Amniotic stem cell (primary cell): ENCODE measurements around the gene ARL8B.

Experiments
- DNase-seq: peaks from one replicate; lab custom pipeline; 2025; lab: John Stamatoyannopoulos, UW

ARL8B gene

DNA sequence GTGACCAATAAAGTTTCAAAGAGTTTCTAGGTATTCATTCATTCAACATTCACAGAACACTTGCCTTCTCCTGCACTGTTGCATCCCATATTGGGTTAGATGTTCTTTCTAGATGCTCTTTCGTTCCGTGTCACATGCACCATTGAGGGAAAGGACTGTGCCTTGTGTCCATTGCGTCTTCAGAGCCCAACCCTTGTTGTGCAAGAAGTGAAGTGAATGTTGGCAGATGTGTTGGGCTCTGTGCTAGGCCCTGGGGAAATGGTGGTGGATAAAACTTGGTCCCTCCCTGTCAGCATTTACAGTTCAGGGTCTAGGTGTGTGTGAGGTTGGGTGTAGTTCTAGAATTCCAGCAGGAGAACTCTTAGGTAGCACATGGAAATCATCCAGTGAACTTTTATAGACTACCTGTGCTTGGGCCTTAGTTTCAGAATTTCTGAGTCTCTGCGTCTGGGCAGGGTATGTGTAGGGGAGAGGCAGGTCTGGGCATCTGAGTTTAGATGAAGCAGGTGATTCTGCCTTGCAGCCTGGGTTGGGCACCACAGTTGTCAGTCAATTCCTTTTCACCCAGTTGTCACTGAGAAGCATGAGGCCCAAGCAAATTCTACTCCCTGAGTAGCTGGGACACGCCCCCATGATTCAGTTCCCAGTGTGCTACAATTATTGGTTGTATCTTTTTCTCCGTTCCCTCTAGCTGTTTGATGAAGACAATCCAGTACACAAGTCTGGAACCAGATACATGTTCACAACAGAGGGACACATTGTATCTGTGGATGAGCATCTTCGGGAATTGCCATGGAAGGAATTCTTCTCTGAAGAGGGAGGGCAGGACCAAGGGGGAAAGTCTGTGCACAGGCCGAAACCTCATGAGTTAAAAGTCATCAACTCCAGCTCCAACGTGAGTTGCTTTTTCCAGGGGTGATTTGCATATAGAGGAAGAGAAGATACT lies 90.8 kb downstream of the ARL8B start:
- no peak for DNase-seq

DNA sequence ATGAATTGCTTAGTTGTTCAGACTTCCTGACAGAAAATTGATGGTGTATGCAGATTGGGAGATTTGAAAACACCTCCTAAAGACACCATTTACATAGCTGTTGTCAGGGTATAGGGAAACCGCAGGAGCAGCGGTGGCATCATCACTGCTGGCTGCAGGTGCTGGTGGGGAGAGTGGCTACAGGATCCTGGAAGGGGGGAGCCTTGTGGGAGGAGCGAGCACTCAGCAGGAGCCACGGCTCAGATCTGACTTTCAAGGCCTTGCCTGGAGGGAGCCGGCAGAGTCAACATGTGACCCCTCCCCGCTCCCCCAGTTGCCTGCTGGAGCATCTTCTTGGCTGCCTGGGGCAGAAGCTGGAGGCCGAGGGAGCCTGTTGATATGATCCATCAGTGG lies 91.5 kb downstream of the ARL8B start:
- DNase-seq: no peak

DNA sequence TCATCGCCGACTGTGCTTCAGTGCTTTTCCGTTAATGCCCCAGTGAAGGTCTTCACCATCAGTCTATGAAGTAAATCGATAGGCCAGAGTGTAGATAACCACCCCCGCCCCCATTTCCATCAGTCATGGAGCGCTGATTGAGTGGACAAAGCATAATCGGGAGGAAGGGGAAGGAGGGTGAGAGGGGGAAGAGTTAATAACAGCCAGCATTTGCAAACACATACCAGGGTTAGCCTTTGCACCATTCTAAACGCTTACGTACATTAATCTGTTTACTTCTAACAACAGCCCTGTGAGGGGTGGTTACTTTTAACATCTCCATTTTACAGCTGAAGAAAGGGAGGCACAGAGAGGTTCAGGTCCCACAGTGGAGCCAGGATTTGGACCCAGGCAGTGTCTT lies 92.3 kb downstream of the ARL8B start:
- no peak for DNase-seq

DNA sequence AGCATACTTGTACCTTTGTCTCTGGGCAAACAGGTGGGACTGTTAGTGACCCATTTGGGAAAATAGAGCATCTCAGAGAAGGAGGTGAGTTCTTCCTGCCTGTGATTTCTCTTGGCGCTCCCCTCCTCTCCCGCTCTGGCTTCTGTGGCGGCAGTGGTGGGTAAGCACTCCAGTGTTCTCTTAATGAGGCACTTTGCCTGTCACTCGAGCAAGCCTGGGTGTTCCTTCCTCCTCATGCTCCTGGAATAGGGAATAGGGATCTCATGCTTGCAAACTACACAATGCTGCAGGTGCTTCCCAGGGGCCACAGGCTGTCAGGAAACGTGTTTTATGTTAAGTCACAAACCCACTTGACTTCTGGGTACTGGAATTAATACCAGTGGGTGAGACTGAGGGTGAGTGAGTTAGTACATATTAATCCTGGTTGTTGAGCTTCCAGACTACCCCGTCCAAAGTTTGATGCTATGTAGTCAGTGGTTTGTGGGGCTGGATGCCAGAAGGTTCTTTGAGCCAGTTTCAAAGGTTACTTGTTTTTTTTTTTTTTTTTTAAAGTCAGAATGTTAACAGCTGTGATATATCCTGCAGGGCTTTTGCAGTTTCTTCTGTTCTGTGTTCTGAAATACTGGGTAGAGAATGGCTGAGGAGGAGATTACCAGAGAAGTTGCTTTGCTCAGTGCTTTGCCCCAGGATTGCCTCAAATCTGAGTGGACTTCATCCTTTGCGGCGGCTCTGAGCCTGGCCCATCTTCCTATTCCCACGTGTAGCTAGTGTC lies 95.9 kb downstream of the ARL8B start:
- DNase-seq: no peak

DNA sequence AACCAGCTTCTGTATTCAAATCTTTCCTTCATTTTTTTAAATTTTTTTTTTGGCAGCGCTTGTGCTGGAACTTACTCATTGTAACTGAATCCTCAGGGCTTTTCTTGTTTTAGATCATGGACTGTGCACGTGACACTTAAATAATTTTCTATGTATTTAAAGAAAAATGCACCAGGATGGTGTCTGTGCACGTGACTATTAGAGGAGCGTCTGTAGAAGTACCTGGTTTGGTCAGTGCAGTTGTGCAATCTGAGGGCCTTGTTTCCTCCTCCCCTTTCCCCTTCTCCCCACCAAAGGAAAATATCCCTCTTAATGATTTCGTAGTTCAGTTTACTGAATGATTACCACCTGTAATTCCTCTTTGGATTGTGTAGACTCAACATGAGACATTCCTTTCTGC lies 96.7 kb downstream of the ARL8B start:
- no peak for DNase-seq

DNA sequence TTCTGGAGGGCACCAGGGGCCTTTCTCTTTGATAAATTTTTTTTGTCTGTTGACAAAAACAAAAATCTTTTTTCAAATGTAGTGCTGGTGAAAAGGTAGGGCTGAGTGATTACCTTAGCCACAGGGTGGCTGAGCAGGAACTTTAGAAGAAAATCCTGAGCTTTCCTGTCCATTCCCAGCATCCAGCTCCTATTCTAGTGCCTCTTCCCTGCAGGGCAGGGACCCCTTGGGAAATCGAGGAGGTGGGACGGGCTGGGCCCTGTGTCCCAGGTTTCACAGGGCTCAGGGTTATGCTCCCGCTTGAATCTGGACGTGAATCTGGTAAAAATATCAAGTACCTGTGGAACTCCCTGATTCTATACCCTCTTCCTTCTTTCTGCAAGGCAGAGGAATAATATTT lies 97.1 kb downstream of the ARL8B start:
- no peak for DNase-seq

DNA sequence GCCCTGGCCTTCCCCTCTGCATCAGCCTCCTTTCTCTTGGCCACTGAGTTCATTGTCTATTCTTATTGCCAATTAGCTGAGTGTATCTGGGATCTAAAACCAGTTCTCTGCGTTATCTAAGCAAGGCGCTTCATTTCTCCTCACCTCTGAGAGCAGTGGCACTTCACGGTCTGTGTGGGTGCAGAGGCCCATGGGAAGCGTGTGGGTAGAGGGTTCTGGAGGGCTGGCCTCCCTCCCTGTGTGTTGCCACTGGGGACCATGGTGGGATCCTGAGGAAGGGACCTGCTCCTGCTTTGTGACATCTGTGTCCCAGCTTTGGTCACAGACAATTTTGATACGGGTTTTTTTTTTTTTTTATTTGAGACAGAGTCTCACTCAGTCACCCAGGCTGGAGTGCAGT lies 98.1 kb downstream of the ARL8B start:
- DNase-seq: no peak

DNA sequence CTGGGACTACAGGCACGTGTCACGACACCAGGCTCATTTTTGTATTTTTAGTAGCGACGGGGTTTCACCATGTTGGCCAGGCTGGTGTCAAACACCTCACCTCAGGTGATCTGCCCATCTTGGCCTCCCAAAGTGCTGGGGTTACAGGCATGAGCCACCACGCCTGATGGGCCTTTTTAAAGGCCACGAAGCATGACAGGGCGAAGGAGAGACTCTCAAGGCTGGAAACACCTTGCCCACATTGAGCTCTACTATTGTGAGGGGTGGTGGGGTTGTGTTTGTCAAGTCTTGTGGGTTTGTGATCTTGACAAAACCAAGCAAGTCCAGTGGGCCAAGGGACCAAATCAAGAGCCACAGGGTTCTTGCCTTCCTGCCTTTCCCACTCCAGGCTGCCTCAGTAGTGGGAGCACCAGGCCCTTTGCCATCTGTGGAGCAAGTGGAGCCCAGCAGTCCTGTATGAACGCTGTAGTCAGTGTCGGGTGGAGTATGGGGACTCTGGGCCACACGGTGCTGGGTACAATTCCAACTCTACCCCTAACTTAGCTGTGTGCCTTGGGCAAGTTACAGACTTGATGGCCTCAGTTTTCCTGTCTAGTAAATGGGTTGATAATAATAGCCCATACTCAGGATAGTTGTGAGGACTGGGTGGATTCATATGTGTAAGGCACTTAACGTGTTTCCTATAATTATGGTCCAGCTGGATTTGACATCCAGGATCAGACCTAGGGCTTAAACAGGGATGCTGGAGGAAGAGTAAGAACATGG lies 98.8 kb downstream of the ARL8B start:
- DNase-seq: no peak

DNA sequence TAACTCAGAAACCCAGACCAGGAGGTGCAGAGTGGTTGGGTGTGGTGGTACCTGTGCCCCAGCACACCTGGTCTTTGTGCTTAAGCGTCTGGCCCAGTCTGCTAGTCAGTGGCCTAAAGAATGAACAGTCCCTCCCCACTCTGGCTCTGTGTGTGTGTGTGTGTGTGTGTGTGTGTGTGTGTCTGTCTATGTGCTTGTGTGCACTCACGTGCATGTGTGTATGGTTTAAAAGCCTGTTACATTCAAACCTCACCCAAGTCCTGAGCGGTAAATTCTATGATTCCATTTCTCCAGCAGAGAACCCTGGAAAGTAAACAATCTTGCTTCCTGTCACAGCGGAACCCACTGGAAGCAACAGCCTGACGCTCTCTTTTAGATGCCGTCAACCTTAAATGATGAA lies 99.6 kb downstream of the ARL8B start:
- DNase-seq: no peak

DNA sequence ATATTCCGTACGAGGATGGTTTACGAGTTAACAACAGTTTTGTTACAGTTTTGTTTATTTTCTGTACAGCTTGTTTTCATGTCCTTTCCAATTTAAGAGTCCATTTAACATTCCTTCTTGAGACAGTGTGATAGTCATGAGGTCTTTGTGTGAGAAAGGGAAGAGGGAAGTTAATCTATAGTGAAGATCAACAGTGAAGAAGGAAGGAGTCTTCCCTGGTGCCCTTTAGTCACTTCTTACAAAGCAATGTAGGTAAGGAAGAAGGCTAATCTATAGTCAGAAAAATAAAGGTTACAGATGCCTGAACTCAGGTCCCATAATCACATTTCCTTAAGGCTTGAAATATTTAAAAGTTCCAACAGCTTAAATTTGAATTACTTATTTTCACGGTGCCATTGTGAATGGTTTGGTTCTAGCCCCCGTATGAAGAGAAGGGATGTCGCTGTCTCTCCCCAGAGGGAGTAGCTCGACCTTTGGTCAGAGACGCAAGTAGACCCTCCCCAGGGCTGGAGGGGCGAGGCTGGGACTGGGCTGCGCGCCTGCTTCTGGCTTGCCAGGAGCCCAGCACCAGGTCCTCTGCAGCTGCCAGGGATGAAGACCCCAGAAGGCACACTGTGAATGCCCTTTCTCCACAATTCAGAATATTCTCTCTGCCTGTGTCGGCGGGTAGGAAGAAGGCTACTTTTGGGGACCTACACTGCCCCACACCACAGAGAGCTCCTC lies 100.4 kb downstream of the ARL8B start:
- no peak for DNase-seq

DNA sequence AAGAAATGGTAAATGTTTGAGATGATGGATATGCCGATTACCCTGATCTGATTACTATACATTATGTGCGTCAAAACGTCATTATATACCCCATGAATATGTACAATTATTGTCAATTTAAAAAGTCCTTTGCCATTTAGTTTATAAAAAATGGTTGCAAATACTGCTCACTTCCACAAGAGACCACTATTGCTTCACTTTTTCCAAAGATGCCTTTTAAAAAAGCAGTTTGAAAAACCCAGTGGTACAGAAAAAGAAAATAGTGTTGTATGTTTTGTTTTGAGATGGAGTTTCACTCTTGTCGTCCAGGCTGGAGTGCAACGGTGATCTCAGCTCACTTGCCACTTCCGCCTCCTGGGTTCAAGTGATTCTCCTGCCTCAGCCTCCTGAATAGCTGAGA lies 104.7 kb downstream of the ARL8B start:
- DNase-seq: no peak

DNA sequence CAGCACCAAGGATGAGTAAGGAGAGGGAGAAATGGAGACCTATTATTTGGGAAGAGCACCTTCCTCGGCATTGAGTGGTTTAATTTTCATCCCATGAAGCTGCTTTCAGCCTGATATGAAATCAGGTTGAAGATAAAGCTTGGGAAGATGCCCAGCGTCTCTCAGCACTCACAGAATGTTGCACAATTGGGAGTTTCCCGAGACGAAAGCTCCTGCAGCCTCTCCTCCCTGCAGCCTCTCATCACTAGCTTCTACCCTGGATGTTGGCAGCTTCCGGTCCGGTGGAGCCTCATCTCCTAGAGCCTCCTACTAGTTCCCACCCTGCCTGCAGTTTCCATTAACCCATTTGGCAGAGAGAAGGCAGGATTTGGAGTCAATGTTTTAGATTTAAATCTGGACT lies 105.7 kb downstream of the ARL8B start:
- no peak for DNase-seq

DNA sequence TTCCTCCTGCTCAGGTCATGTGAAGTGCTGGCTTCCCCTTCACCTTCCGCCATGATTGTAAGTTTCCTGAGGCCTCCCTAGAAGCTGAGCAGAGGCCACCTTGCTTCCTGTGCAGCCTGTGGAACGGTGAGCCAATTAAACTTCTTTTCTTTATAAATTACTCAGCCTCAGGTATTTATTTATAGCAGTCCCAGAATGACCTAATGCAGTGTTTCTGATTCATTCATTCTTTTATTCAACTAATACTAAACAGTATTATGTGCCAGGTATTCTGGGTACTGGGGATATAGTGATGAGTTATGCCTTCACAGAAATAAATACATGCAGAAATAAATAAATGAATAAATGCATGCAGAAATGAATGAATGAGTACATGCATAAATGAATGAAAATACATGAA lies 107.3 kb downstream of the ARL8B start:
- no peak for DNase-seq
